Measurements from ENCODE around the gene RAD23A.

DNA sequence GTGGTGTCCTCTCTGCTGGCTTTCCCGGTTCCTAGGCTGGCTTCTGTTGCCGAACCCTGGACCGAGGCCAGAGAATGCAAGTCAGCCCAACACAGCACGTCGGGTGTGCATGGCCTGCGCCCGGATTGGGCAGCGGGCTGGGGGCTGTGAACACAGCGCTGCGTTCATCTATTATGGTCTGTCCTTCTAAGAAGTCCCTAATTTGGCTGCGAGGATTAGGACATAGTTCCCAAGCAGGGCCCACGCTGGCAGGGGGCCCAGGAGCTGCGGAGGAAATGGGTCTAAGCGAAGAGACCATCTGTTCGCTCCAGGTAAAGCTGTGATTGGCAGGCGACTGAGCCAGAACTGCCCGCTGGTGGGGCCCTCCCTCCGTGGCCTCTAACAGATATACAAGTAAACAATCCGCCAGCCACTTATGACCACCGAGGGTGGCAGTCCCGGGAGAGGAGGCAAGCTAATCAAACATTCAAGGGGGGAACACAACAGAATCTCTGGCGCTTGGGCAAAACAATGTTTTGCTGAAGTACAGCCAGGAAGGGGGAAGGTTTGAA is 32.6 kb upstream of the RAD23A start:
- no peak for TF ChIP-seq CTCF (conservative IDR thresholded peaks at IDR 0.05 in 1 of 2, IDR thresholded peaks at IDR 0.05 in 1 of 2; ENCODE audit: extremely low read depth in 1 of 2, insufficient read depth in 1 of 2, low read depth in 1 of 2, low read length in 2 of 2)
- TF ChIP-seq EZH2 (IDR thresholded peaks at IDR 0.05; ENCODE audit: borderline replicate concordance, low read length) = no peak

All from mammary epithelial cell (primary cell).